Measurements from ENCODE around the gene RASAL1.

Gene RASAL1

DNA sequence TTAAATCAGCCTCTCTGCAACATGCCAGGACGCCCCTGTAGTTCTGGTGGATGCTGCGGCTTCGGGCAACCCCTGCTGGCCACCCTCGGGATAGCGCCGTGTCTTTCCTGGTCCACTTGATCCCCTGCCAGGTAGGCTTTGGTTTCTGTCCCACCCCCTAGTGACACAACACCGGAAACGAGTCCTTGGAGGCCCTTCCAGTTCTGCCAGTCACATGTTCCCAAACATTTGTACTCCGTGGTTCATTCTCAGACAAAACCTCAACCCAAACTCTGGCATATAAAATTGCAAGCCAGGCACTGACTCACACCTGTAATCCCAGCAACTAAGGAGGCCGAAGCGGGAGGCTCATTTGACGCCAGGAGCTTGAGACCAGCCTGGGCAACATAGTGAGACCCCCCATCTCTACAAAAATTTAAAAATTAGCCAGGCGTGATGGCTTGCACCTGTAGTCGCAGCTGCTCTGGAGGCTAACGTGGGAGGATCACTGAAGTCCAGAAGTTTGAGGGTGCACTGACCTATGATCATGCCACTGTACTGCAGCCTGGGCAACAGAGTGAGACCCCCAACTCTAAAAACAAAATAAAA is 37.0 kb downstream of the RASAL1 start:
- TF ChIP-seq, protein P1, sequence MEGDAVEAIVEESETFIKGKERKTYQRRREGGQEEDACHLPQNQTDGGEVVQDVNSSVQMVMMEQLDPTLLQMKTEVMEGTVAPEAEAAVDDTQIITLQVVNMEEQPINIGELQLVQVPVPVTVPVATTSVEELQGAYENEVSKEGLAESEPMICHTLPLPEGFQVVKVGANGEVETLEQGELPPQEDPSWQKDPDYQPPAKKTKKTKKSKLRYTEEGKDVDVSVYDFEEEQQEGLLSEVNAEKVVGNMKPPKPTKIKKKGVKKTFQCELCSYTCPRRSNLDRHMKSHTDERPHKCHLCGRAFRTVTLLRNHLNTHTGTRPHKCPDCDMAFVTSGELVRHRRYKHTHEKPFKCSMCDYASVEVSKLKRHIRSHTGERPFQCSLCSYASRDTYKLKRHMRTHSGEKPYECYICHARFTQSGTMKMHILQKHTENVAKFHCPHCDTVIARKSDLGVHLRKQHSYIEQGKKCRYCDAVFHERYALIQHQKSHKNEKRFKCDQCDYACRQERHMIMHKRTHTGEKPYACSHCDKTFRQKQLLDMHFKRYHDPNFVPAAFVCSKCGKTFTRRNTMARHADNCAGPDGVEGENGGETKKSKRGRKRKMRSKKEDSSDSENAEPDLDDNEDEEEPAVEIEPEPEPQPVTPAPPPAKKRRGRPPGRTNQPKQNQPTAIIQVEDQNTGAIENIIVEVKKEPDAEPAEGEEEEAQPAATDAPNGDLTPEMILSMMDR (IDR thresholded peaks at IDR 0.05; ENCODE audit: insufficient read depth, low read depth, low read length, missing control alignments), result peak; percentile 88
- no peak overlapping the region for H3K4me3 ChIP-seq (ENCODE audit: low read length)
- DNase-seq (ENCODE audit: low read depth), result peak; percentile 97

DNA sequence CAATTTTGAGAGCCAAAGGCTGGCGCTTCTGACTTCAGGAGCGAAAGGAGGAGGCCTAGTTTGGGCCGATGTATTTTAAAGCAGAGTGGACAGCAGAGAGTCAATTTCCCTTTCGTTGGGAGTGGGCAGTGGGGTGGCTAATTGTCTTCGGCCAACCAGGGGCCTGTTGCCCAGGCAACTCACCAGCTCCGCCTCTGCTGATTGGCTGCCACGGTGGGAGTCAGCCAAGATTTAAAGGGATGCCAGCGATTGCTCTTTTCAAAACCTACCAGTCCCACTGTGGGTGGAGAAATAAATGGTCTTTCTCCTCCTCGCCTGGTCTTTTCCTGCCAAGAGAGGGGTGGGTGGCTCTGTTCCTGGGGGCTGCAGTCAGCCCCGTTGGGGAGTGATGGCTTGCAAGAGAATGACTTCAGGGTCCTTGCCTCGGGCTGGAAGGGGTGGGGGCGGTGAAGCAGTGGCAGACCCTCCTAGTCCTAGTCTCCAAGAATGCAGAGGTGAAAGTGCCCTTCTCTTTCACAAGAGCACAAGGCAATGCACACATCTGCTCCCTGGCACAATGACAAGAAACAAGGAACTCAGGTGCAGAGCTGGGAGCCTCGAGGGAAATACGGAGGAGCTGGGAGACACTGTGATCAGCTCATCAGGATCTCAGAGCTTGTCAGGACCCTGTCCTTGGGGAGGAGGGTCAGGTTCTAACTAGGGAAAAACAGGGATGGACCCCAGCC is 37.7 kb downstream of the RASAL1 start:
- no peak for DNase-seq (ENCODE audit: low read depth)
- TF ChIP-seq, protein P1 (IDR thresholded peaks at IDR 0.05; ENCODE audit: insufficient read depth, low read depth, low read length, missing control alignments), result no peak
- no peak overlapping the region for H3K4me3 ChIP-seq (ENCODE audit: low read length)

DNA sequence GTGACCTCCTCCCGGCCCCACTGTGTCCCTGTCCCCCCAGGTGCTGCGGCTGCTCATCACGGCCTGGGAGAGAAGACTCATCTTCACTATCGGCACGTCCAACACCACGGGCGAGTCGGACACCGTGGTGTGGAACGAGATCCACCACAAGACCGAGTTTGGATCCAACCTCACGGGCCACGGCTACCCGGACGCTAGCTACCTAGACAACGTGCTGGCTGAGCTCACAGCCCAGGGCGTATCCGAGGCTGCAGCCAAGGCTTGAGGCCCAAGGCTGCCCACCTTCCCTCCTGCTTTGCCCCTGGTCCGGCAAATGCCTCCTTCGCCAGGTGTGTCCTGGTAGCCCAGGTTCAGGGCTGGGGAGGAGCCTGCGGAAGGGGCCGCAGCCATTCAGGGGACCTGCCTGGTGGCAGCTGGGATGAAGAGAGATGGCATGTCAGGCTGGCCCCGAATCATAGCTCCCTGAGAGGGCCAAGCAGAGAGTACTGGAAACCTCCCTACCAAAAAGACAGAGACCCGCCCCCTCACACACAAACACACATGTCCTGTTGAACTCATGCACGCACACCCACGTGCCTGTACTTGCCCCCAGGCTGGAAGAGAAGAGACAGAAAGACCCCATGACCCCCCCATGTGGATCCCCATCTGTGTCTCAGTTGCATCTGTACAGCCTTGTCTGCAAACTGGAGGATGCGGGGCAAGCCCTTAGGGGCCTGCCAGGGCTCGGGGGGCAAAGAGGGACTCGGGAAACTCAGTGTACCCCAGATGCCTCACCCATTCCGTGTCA is 38.7 kb downstream of the RASAL1 start:
- no peak overlapping the region for H3K4me3 ChIP-seq (ENCODE audit: low read length)
- DNase-seq (ENCODE audit: low read depth), result no peak
- TF ChIP-seq, protein P1 (IDR thresholded peaks at IDR 0.05; ENCODE audit: insufficient read depth, low read depth, low read length, missing control alignments), result no peak

DNA sequence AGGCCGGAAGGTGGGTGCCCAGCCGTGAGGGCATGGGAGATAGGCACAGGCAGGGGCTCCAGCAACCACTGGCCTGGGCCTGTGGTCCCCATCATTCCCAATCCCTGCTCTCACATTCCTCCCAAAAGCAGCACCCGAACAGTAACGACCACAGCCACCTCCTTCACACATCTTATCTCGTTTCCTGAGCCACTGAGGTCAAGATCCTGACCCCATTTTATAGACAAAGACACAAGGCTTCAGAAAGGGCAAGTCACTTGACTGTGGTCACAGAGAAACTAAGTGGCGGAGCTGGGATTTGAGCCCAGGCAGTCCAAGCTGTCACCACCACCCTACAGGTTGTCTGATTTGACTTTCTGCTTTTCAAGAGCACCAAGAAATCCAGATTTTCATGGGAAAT is 40.2 kb downstream of the RASAL1 start:
- DNase-seq (ENCODE audit: low read depth), result no peak
- TF ChIP-seq, protein P1 (IDR thresholded peaks at IDR 0.05; ENCODE audit: insufficient read depth, low read depth, low read length, missing control alignments), result no peak
- H3K4me3 ChIP-seq (ENCODE audit: low read length), result no peak overlapping the region

DNA sequence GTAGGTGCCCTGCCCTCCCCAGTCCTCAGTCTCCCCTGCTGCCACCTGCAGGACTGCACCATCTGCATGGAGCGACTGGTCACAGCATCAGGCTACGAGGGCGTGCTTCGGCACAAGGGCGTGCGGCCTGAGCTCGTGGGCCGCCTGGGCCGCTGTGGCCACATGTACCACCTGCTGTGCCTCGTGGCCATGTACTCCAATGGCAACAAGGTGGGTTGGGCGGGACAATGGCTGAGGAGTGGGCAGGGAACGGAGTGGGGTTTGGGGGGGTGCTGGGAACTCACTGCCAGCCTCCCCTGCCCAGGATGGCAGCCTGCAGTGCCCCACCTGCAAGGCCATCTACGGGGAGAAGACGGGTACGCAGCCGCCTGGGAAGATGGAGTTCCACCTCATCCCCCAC is 40.8 kb downstream of the RASAL1 start:
- H3K4me3 ChIP-seq (ENCODE audit: low read length), result no peak overlapping the region
- TF ChIP-seq, protein P1 (IDR thresholded peaks at IDR 0.05; ENCODE audit: insufficient read depth, low read depth, low read length, missing control alignments), result no peak
- no peak for DNase-seq (ENCODE audit: low read depth)

DNA sequence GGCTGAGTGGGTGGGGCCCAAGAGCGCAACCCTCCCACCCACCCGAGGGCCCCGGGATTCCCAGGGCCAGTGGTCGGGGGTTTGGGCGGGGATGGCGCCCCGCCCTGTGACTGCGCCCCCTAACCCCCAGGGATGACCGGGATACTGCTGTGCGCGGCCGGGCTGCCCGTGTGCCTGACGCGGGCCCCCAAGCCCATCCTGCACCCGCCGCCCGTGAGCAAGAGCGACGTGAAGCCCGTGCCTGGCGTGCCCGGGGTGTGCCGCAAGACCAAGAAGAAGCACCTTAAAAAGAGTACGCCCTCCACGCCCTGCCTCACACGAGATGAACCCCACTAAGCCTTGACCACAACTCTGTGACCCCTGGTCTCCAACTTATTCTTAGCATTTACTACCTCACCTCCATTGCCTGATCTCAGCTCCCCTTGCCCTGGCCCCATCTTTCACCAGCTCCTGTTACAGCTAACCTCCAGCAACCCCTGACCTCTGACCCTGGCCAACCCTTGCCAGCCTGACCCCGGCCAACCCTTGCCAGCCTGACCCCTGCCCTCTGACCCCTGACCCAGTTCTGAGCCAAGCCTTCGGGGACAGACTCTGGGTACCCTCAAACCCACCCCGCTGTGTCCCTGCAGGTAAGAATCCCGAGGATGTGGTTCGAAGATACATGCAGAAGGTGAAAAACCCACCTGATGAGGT is 42.0 kb downstream of the RASAL1 start:
- TF ChIP-seq, protein P1 (IDR thresholded peaks at IDR 0.05; ENCODE audit: insufficient read depth, low read depth, low read length, missing control alignments), result no peak
- DNase-seq (ENCODE audit: low read depth), result no peak
- H3K4me3 ChIP-seq (ENCODE audit: low read length), result no peak overlapping the region
